SK-N-SH (cell line): ENCODE measurements around the gene SLAIN2. TPM values are rescaled to one million over a fixed set of nuclear protein-coding genes. Genes with fewer than 3 reads are reported as not detected.
"Not testable (repeated sequence)": the region's sequence is repeated elsewhere in the genome, so short reads cannot be mapped to it uniquely, and the experiment has no call there.

ENCODE experiments used
- CTCF ChIA-PET: fragments of 300-600, 350-600 bp; formaldehyde crosslinking; extraction: SDS; loops from one replicate; lab custom pipeline; 2021; lab: Yijun Ruan, JAX
- POLR2A ChIA-PET: fragments of 350-600 bp; sonication (Branson Sonifier 250); formaldehyde crosslinking; extraction: SDS; loops from one replicate; lab custom pipeline; 2020; ENCODE audit warnings: antibody characterized with exemption, inconsistent platforms; lab: Yijun Ruan, JAX
- DNase-seq: peaks from one replicate; pipeline ENCODE4 v3.0.0; 2012
- H2AFZ ChIP-seq: fragments of 200-600 bp; sonication (generic); 2 replicates; pipeline ENCODE4 v1.8.1; 2016; ENCODE audit warnings: antibody characterized with exemption, mild to moderate bottlenecking, low read depth
- H3F3A ChIP-seq: fragments of 200-600 bp; sonication (generic); replicated peaks from 2 replicates; pipeline ENCODE3; 2016; ENCODE audit warnings: antibody characterized with exemption, mild to moderate bottlenecking; ENCODE audit not compliant: insufficient read depth
- H3K27ac ChIP-seq, 2 experiments: fragments of 200-500 bp in 1 of 2; fragments of 200-600 bp in 1 of 2; sonication (Bioruptor generic) in 1 of 2; sonication (generic), shearing (Covaris generic) in 1 of 2; 2 replicates each; pipeline versions ENCODE4 v1.5.1 to v1.6.1; 2014 to 2016; ENCODE audit warnings: low read depth in 2 of 2, inconsistent platforms in 1 of 2, low read length in 1 of 2, mild to moderate bottlenecking in 1 of 2, mixed read lengths in 1 of 2
- H3K27me3 ChIP-seq: fragments of 200-600 bp; sonication (generic), shearing (Covaris generic); 2 replicates; pipeline ENCODE4 v1.6.1; 2016; ENCODE audit warnings: mixed run types; ENCODE audit not compliant: insufficient read depth
- H3K36me3 ChIP-seq, 2 experiments: fragments of 200-500 bp in 1 of 2; fragments of 200-600 bp in 1 of 2; sonication (Bioruptor generic) in 1 of 2; sonication (generic) in 1 of 2; replicated peaks in 1 of 2; 2 replicates each; pipeline versions ENCODE3 to v1.5.1; 2014 to 2016; ENCODE audit warnings: low read length in 1 of 2, mild to moderate bottlenecking in 1 of 2; ENCODE audit not compliant: insufficient read depth in 2 of 2, control insufficient read depth in 1 of 2
- H3K4me1 ChIP-seq, 2 experiments: fragments of 200-500 bp in 1 of 2; fragments of 200-600 bp in 1 of 2; sonication (Bioruptor generic) in 1 of 2; sonication (generic), shearing (Covaris generic) in 1 of 2; 2 replicates each; pipeline versions ENCODE4 v1.5.1 to v1.6.1; 2014 to 2016; ENCODE audit warnings: low read depth in 1 of 2, low read length in 1 of 2, mixed run types in 1 of 2; ENCODE audit not compliant: insufficient read depth in 2 of 2, control insufficient read depth in 1 of 2
- H3K4me2 ChIP-seq: fragments of 200-600 bp; sonication (generic), shearing (Covaris generic); 2 replicates; pipeline ENCODE4 v1.6.1; 2017; ENCODE audit warnings: mixed run types
- H3K4me3 ChIP-seq, 2 experiments: fragments of 200-500 bp in 1 of 2; fragments of 200-600 bp in 1 of 2; sonication (Bioruptor generic) in 1 of 2; sonication (generic), shearing (Covaris generic) in 1 of 2; 2 replicates each; pipeline versions ENCODE4 v1.5.1 to v1.8.1; 2014 to 2016; ENCODE audit warnings: low read depth in 2 of 2, inconsistent platforms in 1 of 2, low read length in 1 of 2, mild to moderate bottlenecking in 1 of 2, mixed read lengths in 1 of 2, moderate library complexity in 1 of 2
- H3K79me2 ChIP-seq: fragments of 200-600 bp; sonication (generic); 2 replicates; pipeline ENCODE4 v1.8.1; 2017; ENCODE audit warnings: mild to moderate bottlenecking; ENCODE audit not compliant: insufficient read depth
- H3K9ac ChIP-seq: fragments of 200-600 bp; sonication (generic); 2 replicates; pipeline ENCODE4 v1.6.1; 2017; ENCODE audit warnings: mixed run types
- H3K9me2 ChIP-seq: fragments of 200-600 bp; sonication (generic); 2 replicates; pipeline ENCODE4 v1.6.1; 2017; ENCODE audit warnings: mixed run types
- H3K9me3 ChIP-seq: fragments of 200-600 bp; sonication (generic); 2 replicates; pipeline ENCODE4 v1.6.1; 2017; ENCODE audit warnings: mixed run types, mild to moderate bottlenecking, moderate library complexity
- H4K20me1 ChIP-seq: fragments of 200-600 bp; sonication (generic); 2 replicates; pipeline ENCODE4 v1.6.1; 2017; ENCODE audit warnings: mild to moderate bottlenecking, mixed run types; ENCODE audit not compliant: insufficient read depth
- CHD2 ChIP-seq: fragments of 150-350 bp; IDR thresholded peaks from 2 replicates; pipeline ENCODE4 v1.6.1; 2018; ENCODE audit warnings: low read length; ENCODE audit not compliant: partially characterized antibody
- GATA2 ChIP-seq: sonication (generic); formaldehyde crosslinking; IDR thresholded peaks from 2 replicates; pipeline ENCODE4 v1.5.0; 2020; ENCODE audit warnings: mild to moderate bottlenecking, missing genetic modification reagents
- JUND ChIP-seq: IDR thresholded peaks from 2 replicates; pipeline ENCODE4 v1.4.0; 2012
- RAD21 ChIP-seq: IDR thresholded peaks from 2 replicates; pipeline ENCODE4 v1.6.1; 2012; ENCODE audit warnings: mild to moderate bottlenecking, low read length
- REST ChIP-seq: IDR thresholded peaks from 2 replicates; pipeline ENCODE4 v1.6.1; 2012; ENCODE audit warnings: mild to moderate bottlenecking, low read depth, low read length, moderate library complexity
- WGBS: methylation state at CpG from one replicate; pipeline ENCODE4 v1.1.6; 2017; ENCODE audit warnings: low lambda C conversion rate; 5-methylcytosine and 5-hydroxymethylcytosine counted together
- polyA plus RNA-seq, 3 experiments: library from polyadenylated mRNA; depleted of rRNA; stranded (reverse); fragments of >200 nt; gene quantifications; 2 replicates each; pipeline ENCODE4 v1.2.3, GENCODE V29; 2012
- TF ChIP-seq, protein P1 (sequence below): IDR thresholded peaks from 2 replicates; pipeline ENCODE4 v1.4.0; 2012; ENCODE audit warnings: low read depth, borderline replicate concordance

The SLAIN2 gene
- polyA plus RNA-seq, 1 of the 3 experiments (the other 2 are of a cell fraction): 17.0 TPM

- Histone ChIP-seq H3K9me2 (no peaks in the 10 kb centered on the region), H3K9me3 (no peaks in the 10 kb centered on the region)
- DNase-seq: no peak
- 97% methylated on average over 3 of the region's 3 CpGs for WGBS
- TF ChIP-seq JUND: no peak
- TF ChIP-seq REST: no peak
- TF ChIP-seq GATA2 (CRISPR knock-in tag): no peak
- TF ChIP-seq CHD2: no peak
- no peak for TF ChIP-seq RAD21
- TF ChIP-seq, protein P1, sequence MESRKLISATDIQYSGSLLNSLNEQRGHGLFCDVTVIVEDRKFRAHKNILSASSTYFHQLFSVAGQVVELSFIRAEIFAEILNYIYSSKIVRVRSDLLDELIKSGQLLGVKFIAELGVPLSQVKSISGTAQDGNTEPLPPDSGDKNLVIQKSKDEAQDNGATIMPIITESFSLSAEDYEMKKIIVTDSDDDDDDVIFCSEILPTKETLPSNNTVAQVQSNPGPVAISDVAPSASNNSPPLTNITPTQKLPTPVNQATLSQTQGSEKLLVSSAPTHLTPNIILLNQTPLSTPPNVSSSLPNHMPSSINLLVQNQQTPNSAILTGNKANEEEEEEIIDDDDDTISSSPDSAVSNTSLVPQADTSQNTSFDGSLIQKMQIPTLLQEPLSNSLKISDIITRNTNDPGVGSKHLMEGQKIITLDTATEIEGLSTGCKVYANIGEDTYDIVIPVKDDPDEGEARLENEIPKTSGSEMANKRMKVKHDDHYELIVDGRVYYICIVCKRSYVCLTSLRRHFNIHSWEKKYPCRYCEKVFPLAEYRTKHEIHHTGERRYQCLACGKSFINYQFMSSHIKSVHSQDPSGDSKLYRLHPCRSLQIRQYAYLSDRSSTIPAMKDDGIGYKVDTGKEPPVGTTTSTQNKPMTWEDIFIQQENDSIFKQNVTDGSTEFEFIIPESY: no peak
- TF ChIP-seq, all 33 proteins: peak for 0
- H3K9ac ChIP-seq: no peak overlapping the region
- POLR2A ChIA-PET: no interaction called here
- H3K4me3 ChIP-seq: no peak overlapping the region
- no peak overlapping the region for H3K27ac ChIP-seq
- peaks cover 0 to 10% of the 10 kb centered on the region in 2 experiments; a peak in 1 of 4 replicates for H3K4me1 ChIP-seq
- CTCF ChIA-PET: interaction anchor here (1.0 kb wide), 1 partner anchor 455 kb away, joined by 3 read pairs; no protein-coding TSS in a partner anchor
- H3K27me3 ChIP-seq: no peaks in the 10 kb centered on the region
- H3F3A ChIP-seq: no peaks in the 10 kb centered on the region
- no peak overlapping the region for H2AFZ ChIP-seq
- no peak overlapping the region for H3K4me2 ChIP-seq
- no peaks in the 10 kb centered on the region for H3K79me2 ChIP-seq
- no peaks in the 10 kb centered on the region for H4K20me1 ChIP-seq
- no peaks in the 10 kb centered on the region for H3K36me3 ChIP-seq
Observed at GRCh38 chr4:48450740-48451139, 109.4 kb downstream of the SLAIN2 start.

DNA sequence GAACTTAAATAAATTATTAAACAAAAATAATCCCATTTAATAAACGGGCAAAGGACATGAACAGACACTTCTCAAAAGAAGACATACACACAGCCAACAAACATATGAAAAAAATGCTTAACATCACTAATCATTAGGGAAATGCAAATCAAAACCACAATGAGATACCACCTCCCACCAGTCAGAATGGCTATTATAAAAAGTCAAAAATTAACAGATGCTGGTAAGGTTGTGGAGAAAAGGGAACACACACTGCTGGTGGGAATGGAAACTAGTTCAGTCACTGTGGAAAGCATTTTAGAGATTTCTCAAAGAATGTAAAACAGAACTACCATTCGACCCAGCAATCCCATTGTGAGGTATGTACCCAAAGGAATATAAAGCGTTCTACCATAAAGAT is 110.3 kb downstream of the SLAIN2 start:
- 87% methylated on average over 3 of the region's 3 CpGs for WGBS

More for the DNA sequence above, 110.3 kb downstream of the SLAIN2 start:
- H3K27me3 ChIP-seq, H3K9me2 ChIP-seq, H3K36me3 ChIP-seq, H3K27ac ChIP-seq, CTCF ChIA-PET, H3F3A ChIP-seq, H3K9ac ChIP-seq, H3K4me3 ChIP-seq, H3K4me2 ChIP-seq, DNase-seq, H2AFZ ChIP-seq, H4K20me1 ChIP-seq, H3K79me2 ChIP-seq, POLR2A ChIA-PET, H3K9me3 ChIP-seq: not testable (repeated sequence)
- peaks cover 0 to 10% of the 10 kb centered on the region in 2 experiments; a peak in 1 of 4 replicates for H3K4me1 ChIP-seq
